ENCODE data around the gene DNAJC30. TPM values are rescaled to one million over a fixed set of nuclear protein-coding genes. Genes with fewer than 3 reads are reported as not detected.

Gene DNAJC30
- total RNA-seq, 4 donors from 2014 or later, result 3.4 to 6.1 (median 4.1) TPM

DNA sequence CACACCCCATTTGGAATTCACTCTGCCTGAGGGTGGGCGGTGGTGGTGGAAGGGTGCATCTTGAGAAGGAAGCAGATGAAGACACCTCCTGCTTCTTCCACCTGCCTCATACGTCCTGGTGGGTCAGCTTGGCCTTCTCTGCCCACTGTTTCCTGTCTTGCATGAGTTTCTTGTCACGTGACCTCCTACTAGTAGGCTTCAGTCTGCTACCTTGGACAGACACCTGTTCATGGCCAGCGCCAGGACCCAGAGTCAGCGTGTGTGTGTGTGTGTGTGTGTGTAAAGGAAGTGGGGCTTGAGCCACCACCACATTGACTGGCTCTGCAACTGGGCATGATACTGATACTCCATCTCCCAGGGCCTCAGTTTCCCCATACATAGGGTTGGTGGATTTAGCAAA, 32.7 kb downstream of the DNAJC30 start:
- 63 to 71% methylated on average over 5 of the region's 5 CpGs for WGBS, 2 donors
- TF ChIP-seq POLR2A (IDR thresholded peaks at IDR 0.05), result no peak
- TF ChIP-seq CTCF (IDR thresholded peaks at IDR 0.05), result no peak
- intact Hi-C loops (cut with DNase I; ENCODE audit: low total_unique reads), result no loop called here
- no peak for DNase-seq (ENCODE audit: low spot score in 2 of 2)
- no peak overlapping the region for H3K4me3 ChIP-seq (ENCODE audit: low read depth, poor library complexity, severe bottlenecking)

DNA sequence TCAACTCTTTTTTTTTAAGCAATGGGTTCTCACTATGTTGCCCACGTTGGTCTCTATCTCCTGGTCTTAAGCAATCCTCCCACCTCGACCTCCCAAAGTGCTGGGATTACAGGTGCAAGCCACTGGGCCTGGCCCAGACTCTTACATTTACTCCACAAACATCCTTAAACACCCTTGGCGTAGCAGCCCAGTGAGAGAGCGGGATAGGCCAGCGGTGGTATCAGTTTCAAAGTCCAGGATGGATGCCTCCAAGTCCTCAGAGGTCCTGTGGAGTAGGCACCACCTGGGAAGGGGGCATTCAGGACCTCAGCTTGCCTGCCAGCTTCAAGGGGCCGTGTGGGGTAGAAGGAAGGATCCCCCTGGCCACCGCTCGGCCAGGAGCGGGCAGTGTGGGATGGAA, 33.7 kb downstream of the DNAJC30 start:
- DNase-seq (ENCODE audit: low spot score in 2 of 2), result no peak
- WGBS, 2 donors, result 48 to 55% methylated on average over 9 of the region's 9 CpGs
- H3K4me3 ChIP-seq (ENCODE audit: low read depth, poor library complexity, severe bottlenecking), result no peak overlapping the region
- TF ChIP-seq POLR2A (IDR thresholded peaks at IDR 0.05) (no peak), CTCF (IDR thresholded peaks at IDR 0.05) (no peak)
- intact Hi-C loops (cut with DNase I; ENCODE audit: low total_unique reads), result loop anchor here (10.0 kb wide), 1 partner anchor 185 kb away; no protein-coding TSS in a partner anchor

DNA sequence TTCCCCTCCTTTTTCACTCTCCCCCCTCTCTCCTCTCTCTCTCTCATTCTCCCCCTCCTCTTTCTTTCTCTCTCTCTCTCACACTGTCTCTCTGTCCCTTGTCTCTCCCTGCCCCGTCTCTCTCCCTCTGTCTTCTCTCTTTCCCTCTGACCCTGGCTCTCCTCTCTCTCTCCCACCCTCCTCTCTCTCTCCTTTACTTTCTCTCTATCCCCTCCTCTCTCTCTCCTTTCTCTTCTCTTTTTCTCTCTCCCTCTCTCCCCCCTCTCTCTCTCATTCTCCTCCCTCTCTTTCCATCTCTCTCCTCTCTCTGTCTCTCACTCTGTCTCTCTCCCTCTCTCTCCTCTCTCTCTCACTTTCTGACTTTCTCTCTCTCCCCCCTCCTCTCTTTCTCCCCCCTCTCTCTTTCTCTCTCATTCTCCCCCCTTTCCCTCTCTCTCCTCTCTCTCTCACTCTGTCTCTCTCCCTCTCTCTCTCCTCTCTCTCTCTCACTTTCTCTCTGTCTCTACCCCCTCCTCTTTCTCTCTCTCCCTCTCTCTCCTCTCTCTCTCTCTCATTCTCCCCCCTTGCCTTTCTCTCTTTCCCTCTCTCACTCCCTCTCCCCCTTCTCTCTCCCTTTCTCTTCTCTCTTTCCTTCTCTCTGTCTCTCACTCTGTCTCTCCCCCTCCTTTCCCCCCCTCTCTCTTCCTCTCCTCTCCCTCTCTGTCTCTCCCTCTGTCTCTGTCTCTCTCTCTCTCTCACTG, 34.5 kb downstream of the DNAJC30 start:
- H3K4me3 ChIP-seq (ENCODE audit: low read depth, poor library complexity, severe bottlenecking), result no peak overlapping the region
- no peak for DNase-seq (ENCODE audit: low spot score in 2 of 2)
- intact Hi-C loops (cut with DNase I; ENCODE audit: low total_unique reads), result loop anchor here (10.0 kb wide), 1 partner anchor 184 kb away; no protein-coding TSS in a partner anchor
- TF ChIP-seq CTCF (IDR thresholded peaks at IDR 0.05) (no peak), POLR2A (IDR thresholded peaks at IDR 0.05) (no peak)
- 54 to 61% methylated on average over 1 of the region's 1 CpG for WGBS, 2 donors

- no peak for DNase-seq (ENCODE audit: low spot score in 2 of 2)
- TF ChIP-seq CTCF (IDR thresholded peaks at IDR 0.05), result no peak
- no peak for TF ChIP-seq POLR2A (IDR thresholded peaks at IDR 0.05)
- intact Hi-C loops (cut with DNase I; ENCODE audit: low total_unique reads), result loop anchor here (10.0 kb wide), 1 partner anchor 183 kb away; no protein-coding TSS in a partner anchor
- no peak overlapping the region for H3K4me3 ChIP-seq (ENCODE audit: low read depth, poor library complexity, severe bottlenecking)
- WGBS, 2 donors, result 2 to 3% methylated on average over 16 to 24 of the region's 62 CpGs
Measured at GRCh38 chr7:73647725-73648592, 35.3 kb downstream of the DNAJC30 start.

GRCh38 chr7:73646785-73647724, 36.2 kb downstream of the DNAJC30 start:
- no peak for DNase-seq (ENCODE audit: low spot score in 2 of 2)
- no peak overlapping the region for H3K4me3 ChIP-seq (ENCODE audit: low read depth, poor library complexity, severe bottlenecking)
- no peak for TF ChIP-seq CTCF (IDR thresholded peaks at IDR 0.05)
- TF ChIP-seq POLR2A (IDR thresholded peaks at IDR 0.05), result no peak
- whole genome bisulfite sequencing, 2 donors, result 41 to 55% methylated on average over 15 of the region's 16 CpGs
- intact Hi-C loops (cut with DNase I; ENCODE audit: low total_unique reads), result loop anchor here (10.0 kb wide), 1 partner anchor 182 kb away; no protein-coding TSS in a partner anchor
